Activated naive CD8-positive, alpha-beta T cell (primary cell): ENCODE data around the gene IPO13.

Experiments used
- H3K27ac Mint-ChIP-seq: one replicate; pipeline ENCODE4 v1.8.0; 2021; ENCODE audit warnings: mixed read lengths
- H3K27me3 Mint-ChIP-seq: one replicate; pipeline ENCODE4 v1.8.0; 2021; ENCODE audit warnings: mixed read lengths
- H3K36me3 Mint-ChIP-seq: one replicate; pipeline ENCODE4 v1.8.0; 2021; ENCODE audit warnings: mixed read lengths
- H3K4me1 Mint-ChIP-seq: one replicate; pipeline ENCODE4 v1.8.0; 2021; ENCODE audit warnings: low read depth, mixed read lengths
- H3K4me3 Mint-ChIP-seq: one replicate; pipeline ENCODE4 v1.8.0; 2021; ENCODE audit warnings: mild to moderate bottlenecking, mixed read lengths
- H3K9me3 Mint-ChIP-seq: one replicate; pipeline ENCODE4 v1.8.0; 2021; ENCODE audit warnings: low read depth, mixed read lengths

The IPO13 gene

DNA sequence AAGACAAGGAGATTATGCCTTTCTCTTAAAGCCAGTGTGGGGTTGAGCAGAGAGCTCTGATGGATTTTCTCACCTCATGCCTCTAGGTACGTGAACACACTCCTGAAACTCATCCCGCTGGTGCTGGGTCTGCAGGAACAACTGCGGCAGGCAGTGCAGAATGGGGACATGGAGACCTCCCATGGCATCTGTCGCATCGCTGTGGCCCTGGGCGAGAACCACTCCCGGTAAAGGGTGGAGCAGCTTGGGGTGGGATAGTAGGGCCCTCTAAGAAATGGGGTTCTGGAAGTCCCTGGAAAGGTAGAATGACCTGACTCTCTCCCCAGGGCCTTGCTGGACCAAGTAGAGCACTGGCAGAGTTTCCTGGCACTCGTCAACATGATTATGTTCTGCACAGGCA is 9.5 kb downstream of the IPO13 start:
- Mint-ChIP-seq H3K9me3 (no peaks in the 10 kb centered on the region), H3K4me1 (peaks cover 7% of the 10 kb centered on the region), H3K27me3 (no peaks in the 10 kb centered on the region), H3K27ac (no peak overlapping the region), H3K36me3 (peaks cover 8% of the 10 kb centered on the region), H3K4me3 (no peak overlapping the region)

DNA sequence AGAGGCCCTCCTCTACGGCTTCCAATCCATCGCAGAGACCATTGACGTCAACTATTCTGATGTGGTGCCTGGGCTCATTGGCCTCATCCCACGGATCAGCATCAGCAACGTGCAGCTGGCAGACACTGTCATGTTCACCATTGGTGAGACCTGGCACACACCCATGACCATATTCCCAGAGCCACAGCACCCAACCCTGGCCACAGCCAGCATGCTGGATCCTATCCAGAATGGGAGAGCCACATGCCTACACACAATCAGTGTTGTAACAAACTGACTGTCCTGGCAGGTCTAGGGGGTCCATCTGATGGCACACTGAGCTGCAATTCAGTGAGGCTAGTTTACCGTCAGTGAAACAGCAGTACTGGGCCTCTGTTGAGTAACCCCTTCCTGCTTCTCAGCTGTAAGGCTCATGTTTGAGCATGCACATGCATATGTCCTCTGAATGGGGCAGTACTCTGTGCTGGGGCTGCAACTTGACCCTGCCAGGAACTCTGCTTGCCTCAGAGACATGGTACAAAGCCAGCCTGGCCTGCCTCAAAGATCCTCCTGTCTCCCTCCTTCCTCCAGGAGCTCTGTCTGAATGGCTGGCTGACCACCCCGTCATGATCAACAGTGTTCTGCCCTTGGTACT is 10.8 kb downstream of the IPO13 start:
- H3K27me3 Mint-ChIP-seq = no peaks in the 10 kb centered on the region
- H3K36me3 Mint-ChIP-seq = peaks cover 11% of the 10 kb centered on the region
- no peaks in the 10 kb centered on the region for H3K4me1 Mint-ChIP-seq
- no peak overlapping the region for H3K27ac Mint-ChIP-seq
- no peaks in the 10 kb centered on the region for H3K9me3 Mint-ChIP-seq
- no peak overlapping the region for H3K4me3 Mint-ChIP-seq

DNA sequence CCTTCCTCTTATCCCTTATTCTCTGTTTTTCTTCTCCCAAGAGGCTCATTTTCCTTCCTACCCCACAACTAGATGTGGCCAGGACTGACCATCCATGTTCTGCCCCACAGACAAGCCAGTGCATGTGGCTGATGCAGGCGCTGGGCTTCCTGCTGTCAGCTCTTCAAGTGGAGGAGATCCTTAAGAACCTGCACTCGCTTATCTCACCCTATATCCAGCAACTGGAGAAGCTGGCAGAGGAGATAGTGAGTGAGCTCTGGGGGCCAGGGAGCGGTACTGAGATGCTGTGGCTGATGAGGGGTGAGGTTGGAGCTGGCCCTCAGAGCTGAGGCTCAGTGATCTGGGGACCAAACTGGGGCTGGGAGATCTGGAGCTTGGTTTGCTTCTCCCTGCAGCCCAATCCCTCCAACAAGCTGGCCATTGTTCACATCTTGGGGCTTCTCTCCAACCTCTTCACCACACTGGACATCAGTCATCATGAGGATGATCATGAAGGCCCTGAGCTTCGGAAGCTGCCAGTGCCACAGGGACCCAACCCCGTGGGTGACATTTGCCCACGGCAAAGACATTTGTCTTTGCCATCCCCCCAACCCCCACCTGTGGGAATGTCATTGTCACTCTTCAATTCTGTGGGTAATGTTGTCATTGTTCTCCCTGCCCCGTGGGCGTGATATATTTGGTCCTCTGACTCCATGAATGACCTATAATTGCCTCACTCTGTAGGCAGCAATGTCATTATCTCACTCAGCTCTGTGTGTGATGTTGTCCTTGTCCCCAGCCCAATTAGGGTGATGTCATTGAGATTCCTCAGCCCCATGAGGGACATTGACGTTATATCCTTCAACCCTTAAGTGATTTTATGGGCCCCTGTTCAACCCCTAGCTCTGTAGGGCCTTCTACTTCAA is 11.9 kb downstream of the IPO13 start:
- no peak overlapping the region for H3K27ac Mint-ChIP-seq
- no peaks in the 10 kb centered on the region for H3K9me3 Mint-ChIP-seq
- H3K4me3 Mint-ChIP-seq = no peak overlapping the region
- H3K27me3 Mint-ChIP-seq = no peaks in the 10 kb centered on the region
- peaks cover 14% of the 10 kb centered on the region for H3K36me3 Mint-ChIP-seq
- H3K4me1 Mint-ChIP-seq = no peaks in the 10 kb centered on the region

DNA sequence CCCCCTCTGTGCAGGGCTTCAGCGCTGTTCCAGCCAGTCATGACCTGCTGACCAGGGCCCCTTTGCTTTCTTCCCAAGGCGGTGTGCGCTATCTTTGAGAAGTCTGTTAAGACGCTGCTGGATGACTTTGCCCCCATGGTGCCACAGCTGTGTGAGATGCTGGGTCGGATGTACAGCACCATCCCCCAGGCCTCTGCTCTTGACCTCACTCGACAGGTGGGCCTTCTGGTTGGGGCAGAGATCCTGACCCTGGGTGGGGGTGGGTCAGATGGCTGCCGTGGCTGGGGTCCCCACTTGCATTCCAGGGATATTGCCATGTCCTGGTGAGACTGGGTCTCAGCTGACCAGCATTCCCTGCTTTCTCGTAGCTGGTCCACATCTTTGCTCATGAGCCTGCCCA is 14.0 kb downstream of the IPO13 start:
- H3K4me3 Mint-ChIP-seq = no peak overlapping the region
- peaks cover 14% of the 10 kb centered on the region for H3K36me3 Mint-ChIP-seq
- H3K27me3 Mint-ChIP-seq = no peaks in the 10 kb centered on the region
- H3K9me3 Mint-ChIP-seq = no peaks in the 10 kb centered on the region
- no peaks in the 10 kb centered on the region for H3K4me1 Mint-ChIP-seq
- no peak overlapping the region for H3K27ac Mint-ChIP-seq

DNA sequence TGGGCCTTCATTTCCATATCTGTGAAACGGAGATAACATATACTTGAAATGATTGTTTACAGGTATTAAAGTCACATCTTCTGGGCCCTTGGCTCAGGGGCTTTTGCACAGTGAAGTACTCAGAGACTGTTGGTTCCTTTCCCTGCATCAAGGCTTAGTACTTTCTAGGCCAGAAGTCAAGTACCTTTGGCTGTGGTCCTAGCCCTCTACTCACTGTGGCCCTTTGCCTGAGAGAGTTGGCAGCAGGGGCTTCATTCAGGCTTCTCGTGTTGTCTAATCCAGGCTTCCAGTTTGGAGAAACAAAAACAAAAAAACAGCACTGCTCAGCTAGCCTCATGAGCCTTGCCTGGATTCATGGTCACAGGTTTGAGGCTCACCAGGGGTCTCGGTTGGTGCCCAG is 14.9 kb downstream of the IPO13 start:
- Mint-ChIP-seq H3K27me3 (no peaks in the 10 kb centered on the region), H3K4me3 (no peak overlapping the region), H3K9me3 (no peaks in the 10 kb centered on the region), H3K4me1 (no peaks in the 10 kb centered on the region), H3K36me3 (peaks cover 16% of the 10 kb centered on the region), H3K27ac (no peak overlapping the region)

DNA sequence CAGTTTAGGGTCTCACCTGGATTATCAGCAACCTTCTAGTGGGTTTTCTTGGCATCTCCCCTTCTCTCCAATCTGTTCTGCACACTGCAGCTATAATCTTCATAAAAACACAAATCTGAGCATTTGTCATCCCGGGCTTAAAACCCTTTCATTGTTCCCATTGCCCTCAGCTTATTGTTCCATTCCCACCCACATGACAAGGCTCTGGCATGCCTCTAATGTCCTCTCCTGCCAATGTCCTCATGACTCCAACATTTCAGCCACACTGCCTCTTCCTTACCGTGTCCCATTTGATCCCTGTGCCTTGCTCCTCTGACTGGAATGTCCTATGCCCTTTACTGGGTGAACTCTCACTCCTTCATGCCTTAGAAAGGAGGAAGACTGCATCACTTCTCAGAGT is 15.6 kb downstream of the IPO13 start:
- no peaks in the 10 kb centered on the region for H3K4me1 Mint-ChIP-seq
- no peak overlapping the region for H3K27ac Mint-ChIP-seq
- H3K27me3 Mint-ChIP-seq = no peaks in the 10 kb centered on the region
- H3K36me3 Mint-ChIP-seq = peaks cover 14% of the 10 kb centered on the region
- no peaks in the 10 kb centered on the region for H3K9me3 Mint-ChIP-seq
- H3K4me3 Mint-ChIP-seq = no peak overlapping the region

DNA sequence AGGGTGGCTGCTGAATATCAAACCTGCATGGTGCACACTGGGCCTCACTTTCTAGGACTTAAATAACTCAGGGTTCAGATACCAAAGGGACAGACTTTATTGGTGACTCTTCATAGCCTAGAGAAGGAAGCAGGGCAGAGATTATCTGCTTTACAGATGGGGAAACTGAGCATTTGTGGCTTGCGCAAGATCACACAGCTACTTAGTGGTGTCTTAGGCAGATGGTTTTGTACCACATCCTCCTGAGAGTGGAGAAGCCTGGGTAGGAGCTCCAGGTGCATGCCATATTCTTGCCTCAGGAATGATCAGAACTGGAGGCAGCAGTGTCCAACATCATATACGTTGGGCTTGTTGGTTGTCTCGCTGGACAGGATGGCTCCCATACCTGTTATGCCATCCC is 16.3 kb downstream of the IPO13 start:
- Mint-ChIP-seq H3K27ac (no peak overlapping the region), H3K9me3 (no peaks in the 10 kb centered on the region), H3K27me3 (no peaks in the 10 kb centered on the region), H3K4me3 (no peak overlapping the region), H3K36me3 (peaks cover 16% of the 10 kb centered on the region), H3K4me1 (no peaks in the 10 kb centered on the region)

DNA sequence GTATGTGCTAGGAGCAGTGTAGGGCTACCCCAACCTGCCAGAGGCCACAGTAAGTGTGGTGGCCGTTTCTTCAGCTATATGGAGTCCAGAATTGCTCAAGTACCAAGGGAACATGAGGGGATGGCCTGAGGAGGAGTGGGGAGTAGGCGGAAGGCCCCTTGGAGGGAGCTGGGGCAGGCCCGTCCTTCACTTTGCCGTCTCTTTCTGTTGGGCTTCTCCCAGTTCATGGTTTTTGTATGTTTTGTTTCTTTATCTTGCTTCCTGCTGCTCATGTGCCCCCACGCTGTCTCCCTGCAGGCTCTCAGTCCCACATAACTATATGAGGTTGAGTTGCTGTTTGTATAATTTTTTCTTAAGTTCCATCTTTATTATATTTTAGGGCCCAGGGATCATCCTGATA is 17.1 kb downstream of the IPO13 start:
- H3K4me1 Mint-ChIP-seq = no peaks in the 10 kb centered on the region
- no peak overlapping the region for H3K27ac Mint-ChIP-seq
- H3K27me3 Mint-ChIP-seq = no peaks in the 10 kb centered on the region
- no peaks in the 10 kb centered on the region for H3K9me3 Mint-ChIP-seq
- H3K4me3 Mint-ChIP-seq = no peak overlapping the region
- H3K36me3 Mint-ChIP-seq = peaks cover 13% of the 10 kb centered on the region

DNA sequence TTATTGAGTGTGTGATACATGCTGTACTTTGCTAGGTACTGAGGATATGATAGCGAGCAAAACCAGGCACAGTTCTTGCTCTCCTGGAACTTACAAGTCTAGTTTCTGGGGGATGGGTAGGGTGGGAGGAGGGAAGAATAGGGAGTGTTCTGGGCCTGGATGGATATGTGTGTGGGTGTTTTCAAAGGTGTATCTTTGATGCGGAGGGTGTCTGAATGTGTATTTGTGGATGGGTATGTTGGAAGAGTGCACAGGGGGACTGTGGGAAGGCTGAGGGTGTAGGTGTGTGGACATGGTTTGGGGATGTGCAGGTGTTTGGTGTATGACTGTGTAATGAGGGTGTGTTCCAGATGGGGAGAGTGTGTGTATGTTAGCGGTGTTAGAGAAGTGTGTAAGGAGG is 18.6 kb downstream of the IPO13 start:
- Mint-ChIP-seq H3K27ac (no peak overlapping the region), H3K9me3 (no peaks in the 10 kb centered on the region), H3K4me1 (peaks cover 7% of the 10 kb centered on the region), H3K36me3 (peaks cover 15% of the 10 kb centered on the region), H3K27me3 (no peaks in the 10 kb centered on the region), H3K4me3 (no peak overlapping the region)

DNA sequence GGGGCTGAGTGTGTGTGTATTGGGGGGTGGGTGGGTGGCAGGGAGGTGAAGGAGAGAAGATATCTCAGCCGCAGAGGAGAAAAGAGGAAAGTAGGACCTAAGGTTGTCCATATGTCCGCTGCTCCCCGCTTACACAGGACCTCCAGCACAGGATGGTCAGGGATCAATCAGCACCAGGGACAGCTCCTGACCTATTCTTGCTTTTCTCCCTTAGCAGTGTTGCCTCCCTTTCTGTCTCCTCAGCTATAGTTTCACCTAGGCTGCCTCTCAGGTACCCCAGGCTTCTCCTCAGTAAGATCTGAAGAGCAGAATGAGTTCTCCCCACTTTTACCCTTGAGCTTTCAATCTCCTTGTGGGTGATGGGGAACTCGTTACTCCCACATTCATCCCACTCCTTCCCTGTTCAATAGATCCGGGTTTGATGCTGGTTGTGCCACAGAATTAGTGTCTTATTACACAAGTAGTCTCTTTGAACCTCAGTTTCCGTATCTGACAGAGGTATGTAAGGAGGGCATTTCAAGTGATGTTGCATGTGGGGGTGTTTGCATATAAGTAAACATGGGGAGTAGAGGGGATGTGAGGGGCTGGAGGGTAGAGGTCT is 21.7 kb downstream of the IPO13 start:
- Mint-ChIP-seq H3K27me3 (no peaks in the 10 kb centered on the region), H3K36me3 (peaks cover 15% of the 10 kb centered on the region), H3K9me3 (no peaks in the 10 kb centered on the region), H3K27ac (no peak overlapping the region), H3K4me1 (peaks cover 18% of the 10 kb centered on the region), H3K4me3 (no peak overlapping the region)

DNA sequence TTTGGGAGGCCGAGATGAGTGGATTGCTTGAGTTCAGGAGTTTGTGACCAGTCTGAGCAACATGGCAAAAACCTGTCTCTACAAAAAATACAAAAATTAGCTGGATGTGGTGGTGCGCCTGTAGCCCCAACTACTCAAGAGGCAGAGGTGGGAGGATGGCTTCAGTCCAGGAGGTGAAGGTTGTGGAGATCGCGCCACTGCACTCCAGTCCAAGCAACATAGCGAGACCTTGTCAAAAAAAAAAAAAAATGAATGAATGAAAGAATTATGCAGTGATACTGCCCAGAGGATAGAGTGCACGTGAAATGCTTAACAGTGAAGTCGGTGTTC is 22.6 kb downstream of the IPO13 start:
- Mint-ChIP-seq H3K36me3 (peaks cover 22% of the 10 kb centered on the region), H3K4me3 (peak overlapping the region; percentile 97), H3K4me1 (peaks cover 27% of the 10 kb centered on the region), H3K27ac (no peak overlapping the region), H3K27me3 (no peaks in the 10 kb centered on the region), H3K9me3 (no peaks in the 10 kb centered on the region)

DNA sequence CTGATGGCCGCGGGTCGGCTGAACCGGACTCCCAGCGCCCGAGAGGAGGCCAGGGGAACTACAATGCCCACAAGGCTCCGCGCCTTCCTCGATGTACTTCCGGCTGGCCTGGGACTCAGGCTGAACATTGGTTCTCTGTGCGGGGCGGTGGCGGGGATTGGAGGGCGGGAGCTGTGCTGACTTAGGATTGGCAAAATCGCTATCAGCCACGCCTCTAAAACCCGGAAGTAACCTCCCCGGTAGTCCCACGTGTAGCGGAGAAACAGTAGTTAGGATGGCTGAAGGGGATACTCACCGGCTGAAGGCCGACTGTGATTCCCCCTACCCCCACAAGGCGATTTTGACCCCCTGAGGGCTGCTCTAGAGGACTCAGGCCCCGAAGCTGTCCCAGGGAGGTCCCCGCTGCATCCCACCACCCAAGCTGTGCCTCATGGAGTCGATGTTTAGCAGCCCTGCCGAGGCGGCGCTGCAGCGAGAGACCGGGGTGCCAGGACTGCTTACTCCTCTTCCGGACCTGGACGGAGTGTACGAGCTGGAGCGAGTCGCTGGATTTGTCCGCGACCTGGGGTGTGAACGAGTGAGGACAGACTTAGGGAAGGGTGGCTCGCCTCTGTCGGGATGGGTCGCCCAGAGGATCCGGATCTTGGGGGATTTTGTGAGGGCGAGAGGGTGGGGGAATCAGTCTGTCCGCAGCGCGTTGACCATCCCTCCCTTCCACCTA is 23.2 kb downstream of the IPO13 start, which contains the start of gene DPH2:
TSS of gene DPH2 (plus strand) at position 265 of the 721 bp plus-strand sequence. CDS start at position 431, 166 bp downstream.
- H3K36me3 Mint-ChIP-seq = peaks cover 22% of the 10 kb centered on the region

DNA sequence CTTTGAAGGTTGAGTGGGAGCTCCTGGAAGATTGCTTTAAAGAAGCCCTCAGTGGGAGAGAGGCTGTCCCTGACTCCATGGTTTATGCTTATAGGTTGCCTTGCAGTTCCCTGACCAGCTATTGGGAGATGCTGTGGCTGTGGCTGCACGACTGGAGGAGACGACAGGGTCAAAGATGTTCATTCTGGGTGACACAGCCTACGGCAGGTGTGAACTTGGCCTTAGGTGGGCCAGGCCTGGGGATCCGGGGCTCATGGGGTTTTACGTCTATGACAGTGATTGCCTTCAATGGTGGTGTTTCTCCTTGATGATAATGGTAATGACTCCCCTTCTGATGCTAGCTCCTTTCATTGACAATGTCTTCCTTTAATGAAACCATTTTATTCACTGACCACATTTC is 23.8 kb downstream of the IPO13 start:
- H3K36me3 Mint-ChIP-seq = peaks cover 22% of the 10 kb centered on the region
- peaks cover 27% of the 10 kb centered on the region for H3K4me1 Mint-ChIP-seq
- peak overlapping the region; percentile 91 for H3K27ac Mint-ChIP-seq
- H3K27me3 Mint-ChIP-seq = no peaks in the 10 kb centered on the region
- peak overlapping the region; percentile 97 for H3K4me3 Mint-ChIP-seq
- no peaks in the 10 kb centered on the region for H3K9me3 Mint-ChIP-seq

More for the DNA sequence above, 23.2 kb downstream of the IPO13 start, which contains the start of gene DPH2:
- peaks cover 27% of the 10 kb centered on the region for H3K4me1 Mint-ChIP-seq
- no peaks in the 10 kb centered on the region for H3K27me3 Mint-ChIP-seq
- no peaks in the 10 kb centered on the region for H3K9me3 Mint-ChIP-seq
- H3K4me3 Mint-ChIP-seq = peak within 1 kb of the TSS; percentile 97
- H3K27ac Mint-ChIP-seq = peak within 1 kb of the TSS; percentile 91

DNA sequence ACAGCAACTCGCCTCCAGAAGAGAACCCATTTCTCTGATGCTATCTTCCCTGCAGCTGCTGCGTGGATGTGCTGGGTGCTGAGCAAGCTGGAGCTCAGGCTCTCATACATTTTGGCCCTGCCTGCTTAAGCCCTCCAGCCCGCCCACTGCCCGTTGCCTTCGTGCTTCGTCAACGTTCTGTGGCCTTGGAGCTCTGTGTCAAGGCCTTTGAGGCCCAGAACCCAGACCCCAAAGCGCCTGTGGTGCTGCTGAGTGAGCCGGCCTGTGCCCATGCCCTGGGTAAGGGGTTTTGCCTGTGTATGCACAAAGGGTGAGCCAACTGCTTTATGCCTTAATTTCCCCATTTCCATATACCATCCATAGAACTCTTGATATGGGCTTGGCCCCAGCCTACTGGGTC is 24.2 kb downstream of the IPO13 start:
- no peaks in the 10 kb centered on the region for H3K27me3 Mint-ChIP-seq
- peaks cover 30% of the 10 kb centered on the region for H3K4me1 Mint-ChIP-seq
- peak overlapping the region; percentile 97 for H3K4me3 Mint-ChIP-seq
- peaks cover 22% of the 10 kb centered on the region for H3K36me3 Mint-ChIP-seq
- H3K9me3 Mint-ChIP-seq = no peaks in the 10 kb centered on the region
- peak overlapping the region; percentile 91 for H3K27ac Mint-ChIP-seq
